Measurements from ENCODE around the gene WASL.
"Not testable (repeated sequence)": the region's sequence is repeated elsewhere in the genome, so short reads cannot be mapped to it uniquely, and the experiment has no call there.

- TF ChIP-seq CTCF, POLR2A (IDR thresholded peaks at IDR 0.05): not testable (repeated sequence)
Observed at GRCh38 chr7:123720527-123720926, 28.3 kb downstream of the WASL start.
